ENCODE results near the gene ZNF532. TPM values are rescaled to one million over a fixed set of nuclear protein-coding genes. Genes with fewer than 3 reads are reported as not detected.

ZNF532 gene
- total RNA-seq, 4 donors from 2014 or later = 16.2 to 26.9 (median 22.7) TPM

DNA sequence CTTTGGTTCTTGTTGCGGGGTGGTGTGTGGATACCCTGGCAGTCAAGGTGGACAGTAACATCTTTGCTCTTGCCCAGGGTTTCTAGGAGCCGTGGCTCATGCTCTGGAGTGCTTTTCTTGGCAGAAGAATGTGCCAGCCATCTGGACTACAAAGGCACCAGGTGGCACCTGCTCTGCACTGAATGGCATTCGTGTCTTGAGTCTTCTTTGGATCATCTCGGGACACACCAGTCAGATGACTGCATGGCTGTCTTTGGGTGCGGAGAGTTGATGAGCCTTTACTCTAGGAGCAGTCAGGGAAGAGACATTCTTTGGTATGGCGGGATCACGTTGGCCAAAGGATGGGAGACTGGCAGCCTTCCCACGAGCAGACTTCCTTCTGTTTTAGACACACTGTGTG is 170.9 kb downstream of the ZNF532 start:
- H3K27me3 ChIP-seq = no peaks in the 10 kb centered on the region
- no peak overlapping the region for H3K27ac ChIP-seq
- intact Hi-C loops (cut with DNase I; ENCODE audit: low total_unique reads) = no loop called here
- no peak for TF ChIP-seq POLR2AphosphoS5 (IDR thresholded peaks at IDR 0.05)
- TF ChIP-seq EP300 (IDR thresholded peaks at IDR 0.05; ENCODE audit: low read depth) = no peak
- no peak for TF ChIP-seq POLR2A (IDR thresholded peaks at IDR 0.05)
- TF ChIP-seq, protein P1, sequence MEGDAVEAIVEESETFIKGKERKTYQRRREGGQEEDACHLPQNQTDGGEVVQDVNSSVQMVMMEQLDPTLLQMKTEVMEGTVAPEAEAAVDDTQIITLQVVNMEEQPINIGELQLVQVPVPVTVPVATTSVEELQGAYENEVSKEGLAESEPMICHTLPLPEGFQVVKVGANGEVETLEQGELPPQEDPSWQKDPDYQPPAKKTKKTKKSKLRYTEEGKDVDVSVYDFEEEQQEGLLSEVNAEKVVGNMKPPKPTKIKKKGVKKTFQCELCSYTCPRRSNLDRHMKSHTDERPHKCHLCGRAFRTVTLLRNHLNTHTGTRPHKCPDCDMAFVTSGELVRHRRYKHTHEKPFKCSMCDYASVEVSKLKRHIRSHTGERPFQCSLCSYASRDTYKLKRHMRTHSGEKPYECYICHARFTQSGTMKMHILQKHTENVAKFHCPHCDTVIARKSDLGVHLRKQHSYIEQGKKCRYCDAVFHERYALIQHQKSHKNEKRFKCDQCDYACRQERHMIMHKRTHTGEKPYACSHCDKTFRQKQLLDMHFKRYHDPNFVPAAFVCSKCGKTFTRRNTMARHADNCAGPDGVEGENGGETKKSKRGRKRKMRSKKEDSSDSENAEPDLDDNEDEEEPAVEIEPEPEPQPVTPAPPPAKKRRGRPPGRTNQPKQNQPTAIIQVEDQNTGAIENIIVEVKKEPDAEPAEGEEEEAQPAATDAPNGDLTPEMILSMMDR (IDR thresholded peaks at IDR 0.05) = no peak
- no peak overlapping the region for H3K4me3 ChIP-seq
- in situ Hi-C loops (cut with MboI; ENCODE audit: low pct_ligation_motif_present in 1 of 4, low pct_unique_long_range_greater_than_20kb in 1 of 4, low sequenced_read_pairs in 3 of 4) = no loop called here
- DNase-seq = no peak
- H3K9me3 ChIP-seq = no peaks in the 10 kb centered on the region
- H3K36me3 ChIP-seq = no peaks in the 10 kb centered on the region
- 52 to 90% methylated on average over 3 to 8 of the region's 8 CpGs for WGBS, 2 donors (ENCODE audit: low coverage in 1 of 2)
- H3K4me1 ChIP-seq = no peaks in the 10 kb centered on the region

Small RNA genes lying within 50 kb of the gene (small RNA-seq; reads per million reads assigned to genes)
- gene RF00096 = 0 reads per million in 4 donors
- gene RNU2-69P = 0 to 0.14 (median 0) reads per million in 4 donors

Other genes with a start within 250 kb of the ZNF532 start
- 1 to 10 TPM in 1 of 4 donors, under 1 TPM in 1, not detected in 2; 0.41 to 1.1 TPM for gene ALPK2, start 235.8 kb upstream of the ZNF532 start, total RNA-seq
- gene MALT1, start 193.4 kb upstream of the ZNF532 start, total RNA-seq = 10 to 100 TPM; 12.5 to 38.9 (median 29.5) TPM